Measurements from ENCODE around the gene TBL1Y. TPM values are rescaled to one million over a fixed set of nuclear protein-coding genes. Genes with fewer than 3 reads are reported as not detected.

Gene TBL1Y
- total RNA-seq, 1 experiment from 2014 or later, result not detected

DNA sequence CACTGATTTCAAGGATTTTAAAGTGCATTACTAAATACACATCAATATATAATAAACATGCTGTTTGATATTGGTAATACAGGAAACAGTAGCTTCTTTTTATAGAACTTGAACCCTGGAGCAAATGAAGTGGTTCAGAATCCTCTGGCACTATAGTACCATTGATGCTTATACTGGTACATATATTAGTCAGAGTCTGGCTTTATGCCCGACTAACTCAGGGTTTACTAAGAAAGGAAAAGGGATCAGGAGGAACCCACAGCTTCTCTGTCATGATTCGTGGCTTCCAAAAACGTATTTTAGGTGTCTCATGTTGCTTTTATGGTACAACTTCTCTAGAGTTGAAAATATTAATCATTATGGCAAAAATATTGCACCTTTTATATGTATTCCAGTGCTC, 72.7 kb downstream of the TBL1Y start:
- intact Hi-C loops (cut with micrococcal nuclease), result no loop called here
- ChIA-PET POLR2A (no interaction called here), CTCF (no interaction called here), RAD21 (ENCODE audit: low non-redundant PET in 1 of 2, low total read pairs in 2 of 2, uncharacterized antibody in 2 of 2, unreplicated experiment in 2 of 2) (no interaction called here)
- H3K4me1 ChIP-seq (ENCODE audit: control insufficient read depth in 1 of 2, insufficient read depth in 2 of 2, low read length in 2 of 2), result no peaks in the 10 kb centered on the region
- no peaks in the 10 kb centered on the region for H3K79me2 ChIP-seq (ENCODE audit: insufficient read depth, low read length)
- DNase-seq (ENCODE audit: low read depth, low spot score) (no peak), ATAC-seq (no peak)
- H2AFZ ChIP-seq (ENCODE audit: low read depth, low read length, poor library complexity, severe bottlenecking), result no peak overlapping the region
- H3K4me3 ChIP-seq (replicated peaks in 1 of 2; ENCODE audit: low read depth in 1 of 2, low read length in 2 of 2), result no peak overlapping the region
- no peaks in the 10 kb centered on the region for H4K20me1 ChIP-seq (ENCODE audit: insufficient read depth)
- no peak overlapping the region for H3K27ac ChIP-seq (ENCODE audit: low read depth, low read length)
- BruUV-seq (replicated peaks), result no TSS peak
- no peaks in the 10 kb centered on the region for H3K9me3 ChIP-seq (ENCODE audit: control insufficient read depth in 1 of 2, insufficient read depth in 1 of 2, low read depth in 1 of 2, low read length in 2 of 2)
- TF ChIP-seq, protein P1, sequence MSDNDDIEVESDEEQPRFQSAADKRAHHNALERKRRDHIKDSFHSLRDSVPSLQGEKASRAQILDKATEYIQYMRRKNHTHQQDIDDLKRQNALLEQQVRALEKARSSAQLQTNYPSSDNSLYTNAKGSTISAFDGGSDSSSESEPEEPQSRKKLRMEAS (IDR thresholded peaks at IDR 0.05), result no peak
- TF ChIP-seq SRF (IDR thresholded peaks at IDR 0.05; ENCODE audit: low read depth), result no peak
- TF ChIP-seq CEBPB (IDR thresholded peaks at IDR 0.05; ENCODE audit: low read depth), result no peak
- TF ChIP-seq ZFX (IDR thresholded peaks at IDR 0.05), result no peak
- H3K9me2 ChIP-seq (ENCODE audit: insufficient read depth), result no peaks in the 10 kb centered on the region
- H3K36me3 ChIP-seq (ENCODE audit: control insufficient read depth in 1 of 2, insufficient read depth in 2 of 2, low read length in 2 of 2), result no peaks in the 10 kb centered on the region
- no peak overlapping the region for H3K9ac ChIP-seq (ENCODE audit: low read length)
- H3K27me3 ChIP-seq (ENCODE audit: insufficient read depth, low read length), result no peaks in the 10 kb centered on the region
- H3K4me2 ChIP-seq (ENCODE audit: low read length), result no peak overlapping the region

DNA sequence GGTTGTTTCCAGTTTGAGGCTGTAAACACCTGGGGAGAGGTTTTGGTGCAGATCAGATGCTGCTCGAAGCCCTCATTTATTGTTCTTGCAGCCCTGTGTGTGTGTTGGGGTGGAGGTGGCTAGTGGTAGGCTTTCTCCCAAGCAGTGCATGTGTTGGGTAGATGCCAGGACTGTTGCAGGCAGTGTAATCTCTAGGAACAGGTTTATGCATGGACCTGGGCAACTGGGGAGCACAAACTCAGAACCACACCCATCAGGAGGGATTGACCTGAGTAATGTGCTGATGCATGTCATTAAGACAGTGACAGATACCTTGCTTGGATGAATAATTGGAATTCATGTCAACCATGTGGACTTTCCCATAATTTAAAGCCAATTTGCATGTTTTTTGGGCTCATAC, 77.3 kb downstream of the TBL1Y start:
- no TSS peak for BruUV-seq (replicated peaks)
- no peak for DNase-seq (ENCODE audit: low read depth, low spot score)
- CTCF ChIA-PET, result no interaction called here

More for the DNA sequence above, 77.3 kb downstream of the TBL1Y start:
- Histone ChIP-seq H3K27ac (ENCODE audit: low read depth, low read length) (no peak overlapping the region), H3K9ac (ENCODE audit: low read length) (no peak overlapping the region), H3K36me3 (ENCODE audit: control insufficient read depth in 1 of 2, insufficient read depth in 2 of 2, low read length in 2 of 2) (no peaks in the 10 kb centered on the region), H3K79me2 (ENCODE audit: insufficient read depth, low read length) (no peaks in the 10 kb centered on the region), H3K4me2 (ENCODE audit: low read length) (no peak overlapping the region), H3K4me3 (replicated peaks in 1 of 2; ENCODE audit: low read depth in 1 of 2, low read length in 2 of 2) (no peak overlapping the region), H3K9me3 (ENCODE audit: control insufficient read depth in 1 of 2, insufficient read depth in 1 of 2, low read depth in 1 of 2, low read length in 2 of 2) (no peaks in the 10 kb centered on the region), H3K27me3 (ENCODE audit: insufficient read depth, low read length) (no peaks in the 10 kb centered on the region), H2AFZ (ENCODE audit: low read depth, low read length, poor library complexity, severe bottlenecking) (no peak overlapping the region), H3K9me2 (ENCODE audit: insufficient read depth) (no peaks in the 10 kb centered on the region), H3K4me1 (ENCODE audit: control insufficient read depth in 1 of 2, insufficient read depth in 2 of 2, low read length in 2 of 2) (no peaks in the 10 kb centered on the region), H4K20me1 (ENCODE audit: insufficient read depth) (no peaks in the 10 kb centered on the region)
- intact Hi-C loops (cut with micrococcal nuclease), result no loop called here
- RAD21 ChIA-PET (ENCODE audit: low non-redundant PET in 1 of 2, low total read pairs in 2 of 2, uncharacterized antibody in 2 of 2, unreplicated experiment in 2 of 2), result no interaction called here
- POLR2A ChIA-PET, result no interaction called here
- ATAC-seq, result no peak
- TF ChIP-seq, protein P2, sequence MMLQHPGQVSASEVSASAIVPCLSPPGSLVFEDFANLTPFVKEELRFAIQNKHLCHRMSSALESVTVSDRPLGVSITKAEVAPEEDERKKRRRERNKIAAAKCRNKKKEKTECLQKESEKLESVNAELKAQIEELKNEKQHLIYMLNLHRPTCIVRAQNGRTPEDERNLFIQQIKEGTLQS (IDR thresholded peaks at IDR 0.05), result no peak
- TF ChIP-seq CEBPB (IDR thresholded peaks at IDR 0.05; ENCODE audit: low read depth), result no peak
- TF ChIP-seq EZH2 (IDR thresholded peaks at IDR 0.05), result no peak
- no peak for TF ChIP-seq FOSL1 (IDR thresholded peaks at IDR 0.05; ENCODE audit: low read depth)
- TF ChIP-seq CBX3 (IDR thresholded peaks at IDR 0.05; ENCODE audit: low read depth), result no peak
- no peak for TF ChIP-seq YY1 (IDR thresholded peaks at IDR 0.05; ENCODE audit: extremely low read depth, insufficient replicate concordance, low read depth, low read length)
- TF ChIP-seq, protein P3, sequence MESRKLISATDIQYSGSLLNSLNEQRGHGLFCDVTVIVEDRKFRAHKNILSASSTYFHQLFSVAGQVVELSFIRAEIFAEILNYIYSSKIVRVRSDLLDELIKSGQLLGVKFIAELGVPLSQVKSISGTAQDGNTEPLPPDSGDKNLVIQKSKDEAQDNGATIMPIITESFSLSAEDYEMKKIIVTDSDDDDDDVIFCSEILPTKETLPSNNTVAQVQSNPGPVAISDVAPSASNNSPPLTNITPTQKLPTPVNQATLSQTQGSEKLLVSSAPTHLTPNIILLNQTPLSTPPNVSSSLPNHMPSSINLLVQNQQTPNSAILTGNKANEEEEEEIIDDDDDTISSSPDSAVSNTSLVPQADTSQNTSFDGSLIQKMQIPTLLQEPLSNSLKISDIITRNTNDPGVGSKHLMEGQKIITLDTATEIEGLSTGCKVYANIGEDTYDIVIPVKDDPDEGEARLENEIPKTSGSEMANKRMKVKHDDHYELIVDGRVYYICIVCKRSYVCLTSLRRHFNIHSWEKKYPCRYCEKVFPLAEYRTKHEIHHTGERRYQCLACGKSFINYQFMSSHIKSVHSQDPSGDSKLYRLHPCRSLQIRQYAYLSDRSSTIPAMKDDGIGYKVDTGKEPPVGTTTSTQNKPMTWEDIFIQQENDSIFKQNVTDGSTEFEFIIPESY (IDR thresholded peaks at IDR 0.05; ENCODE audit: extremely low read depth, insufficient replicate concordance, low read length), result no peak
- no peak for TF ChIP-seq ELF1 (IDR thresholded peaks at IDR 0.05; ENCODE audit: borderline replicate concordance, low read depth)
